K562 (cell line): ENCODE data around the gene PRMT3. TPM values are rescaled to one million over a fixed set of nuclear protein-coding genes. Genes with fewer than 3 reads are reported as not detected.

Source experiments
- ATAC-seq: fragments of 200-7000 bp; cut with Tn5 transposase; 3 replicates; pipeline ENCODE4 v1.9.1; 2020; ENCODE audit warnings: moderate library complexity
- BruUV-seq: library from RNA; stranded (reverse); fragments of 400-500 nt; replicated peaks from 2 replicates; lab custom pipeline; 2021; lab: Mats Ljungman, UMichigan
- CTCF ChIA-PET: fragments of 300-600 bp; formaldehyde crosslinking; extraction: SDS; loops from one replicate; lab custom pipeline; 2021; ENCODE audit warnings: low intra/inter-chr PET ratio; lab: Yijun Ruan, JAX
- POLR2A ChIA-PET: fragments of 300-600, 350-650 bp; sonication (Branson Sonifier 250); formaldehyde crosslinking; extraction: SDS; loops from one replicate; lab custom pipeline; 2021; ENCODE audit warnings: antibody characterized with exemption, inconsistent platforms; lab: Yijun Ruan, JAX
- DNase-seq, 4 experiments: peaks; one replicate each; pipeline versions ENCODE4 v3.0.0 to v3.0.0-alpha.2; 2011 to 2018; ENCODE audit warnings: low spot score in 3 of 4, mixed read lengths in 3 of 4; ENCODE audit errors: extremely low read depth in 1 of 4
- FAIRE-seq: peaks from 2 replicates; lab custom pipeline; 2011; peaks lifted over from hg19 to GRCh38; lab: Jason Lieb, UNC
- H2AFZ ChIP-seq: 2 replicates; pipeline ENCODE4 v1.6.0; 2011; ENCODE audit warnings: low read depth, low read length, control low read depth, inconsistent platforms
- H3K27ac ChIP-seq: fragments of 200-600 bp; 3 replicates; pipeline ENCODE4 v1.8.0; 2011; ENCODE audit warnings: low read depth, mild to moderate bottlenecking, control low read depth, inconsistent platforms, low read length, moderate library complexity, mixed read lengths; ENCODE audit errors: extremely low read depth
- H3K27me3 ChIP-seq, 2 experiments: fragments of 300-600 bp in 1 of 2; 2 replicates in 1 of 2; 3 replicates in 1 of 2; pipeline versions ENCODE4 v1.6.0 to v1.8.0; 2011; ENCODE audit warnings: inconsistent platforms in 2 of 2, low read length in 2 of 2, mild to moderate bottlenecking in 1 of 2, mixed read lengths in 1 of 2, moderate library complexity in 1 of 2; ENCODE audit not compliant: control insufficient read depth in 2 of 2, insufficient read depth in 2 of 2
- H3K36me3 ChIP-seq: fragments of 300-600 bp; 3 replicates; pipeline ENCODE4 v1.8.0; 2011; ENCODE audit warnings: mild to moderate bottlenecking, low read length, inconsistent platforms; ENCODE audit not compliant: control insufficient read depth, insufficient read depth
- H3K4me1 ChIP-seq, 2 experiments: fragments of 200-600 bp in 1 of 2; replicated peaks in 1 of 2; 2 replicates in 1 of 2; 3 replicates in 1 of 2; pipeline versions ENCODE4 v1.5.1 to v1.8.0; 2011; ENCODE audit warnings: inconsistent platforms in 2 of 2, low read length in 2 of 2, mild to moderate bottlenecking in 1 of 2, mixed read lengths in 1 of 2, moderate library complexity in 1 of 2; ENCODE audit not compliant: control insufficient read depth in 2 of 2, insufficient read depth in 2 of 2
- H3K4me2 ChIP-seq: 2 replicates; pipeline ENCODE4 v1.6.1; 2011; ENCODE audit warnings: low read length, control low read depth, inconsistent platforms, mixed read lengths; ENCODE audit not compliant: insufficient read depth
- H3K4me3 ChIP-seq: fragments of 200-600 bp; sonication (generic), shearing (Covaris generic); 2 replicates; pipeline ENCODE4 v1.5.1; 2016; ENCODE audit warnings: control low read depth, inconsistent platforms
- H3K79me2 ChIP-seq: fragments of 200-600 bp; 3 replicates; pipeline ENCODE4 v1.8.0; 2011; ENCODE audit warnings: low read length, inconsistent platforms; ENCODE audit not compliant: control insufficient read depth, insufficient read depth
- H3K9ac ChIP-seq, 2 experiments: 2 replicates each; pipeline versions ENCODE4 v1.6.0 to v1.6.1; 2011; ENCODE audit warnings: low read depth in 2 of 2, low read length in 2 of 2, control low read depth in 1 of 2, inconsistent platforms in 1 of 2, mild to moderate bottlenecking in 1 of 2, mixed read lengths in 1 of 2; ENCODE audit not compliant: insufficient read depth in 1 of 2
- H3K9me1 ChIP-seq: one replicate; pipeline ENCODE4 v1.6.0; 2011; ENCODE audit warnings: inconsistent platforms, mild to moderate bottlenecking, low read length, moderate library complexity; ENCODE audit not compliant: control insufficient read depth, insufficient read depth
- H3K9me3 ChIP-seq: replicated peaks from 2 replicates; pipeline ENCODE4 v1.5.1; 2011; ENCODE audit warnings: low read depth, low read length, inconsistent platforms; ENCODE audit not compliant: control insufficient read depth, insufficient read depth
- H4K20me1 ChIP-seq: replicated peaks from 2 replicates; pipeline ENCODE4 v1.6.1; 2011; ENCODE audit warnings: low read length, inconsistent platforms, mixed read lengths; ENCODE audit not compliant: control insufficient read depth, insufficient read depth
- CSDE1 ChIP-seq, 2 experiments: fragments of 450-650 bp; IDR thresholded peaks; 2 replicates each; pipeline ENCODE4 v1.6.1; 2016; ENCODE audit warnings: mild to moderate bottlenecking in 1 of 2
- E2F4 ChIP-seq: sonication (generic); formaldehyde crosslinking; IDR thresholded peaks from 2 replicates; pipeline ENCODE4 v1.8.0; 2022; ENCODE audit warnings: mild to moderate bottlenecking, low read depth, missing genetic modification reagents
- FIP1L1 ChIP-seq: fragments of 200-400 bp; formaldehyde crosslinking; IDR thresholded peaks from 2 replicates; pipeline ENCODE4 v1.6.1; 2018; ENCODE audit warnings: mild to moderate bottlenecking, low read depth, low read length; ENCODE audit not compliant: poor library complexity, severe bottlenecking
- FUS ChIP-seq: fragments of 200-400 bp; formaldehyde crosslinking; optimal IDR thresholded peaks from 2 replicates; pipeline ENCODE3; 2017; ENCODE audit warnings: low read depth, low read length
- PCBP2 ChIP-seq: fragments of 200-400 bp; formaldehyde crosslinking; IDR thresholded peaks from 2 replicates; pipeline ENCODE4 v1.6.1; 2018; ENCODE audit warnings: low read length, low read depth, mild to moderate bottlenecking, moderate library complexity; ENCODE audit not compliant: poor library complexity, severe bottlenecking
- RREB1 ChIP-seq: fragments of 250-450 bp; sonication (Bioruptor Pico); IDR thresholded peaks from 2 replicates; pipeline ENCODE4 v1.4.0; 2020
- TCF3 ChIP-seq: sonication (generic); formaldehyde crosslinking; IDR thresholded peaks from 2 replicates; pipeline ENCODE4 v1.4.0; 2020; ENCODE audit warnings: mild to moderate bottlenecking, missing genetic modification reagents
- THAP7 ChIP-seq: fragments of 250-450 bp; sonication (Bioruptor Pico); IDR thresholded peaks from 2 replicates; pipeline ENCODE4 v1.5.0; 2021
- U2AF2 ChIP-seq: fragments of 200-400 bp; formaldehyde crosslinking; optimal IDR thresholded peaks from 2 replicates; pipeline ENCODE3; 2017; ENCODE audit warnings: low read depth, mild to moderate bottlenecking, low read length
- ZNF561 ChIP-seq: fragments of 450-650 bp; formaldehyde crosslinking; conservative IDR thresholded peaks from 2 replicates; pipeline ENCODE4 v1.4.0; 2020; ENCODE audit warnings: mild to moderate bottlenecking, moderate library complexity
- WGBS: fragments of 100-300 bp; shearing (Covaris generic); methylation state at CpG from one replicate; pipeline ENCODE4 v1.1.6; 2016; ENCODE audit warnings: low coverage, mixed read lengths; ENCODE audit not compliant: insufficient coverage; ENCODE audit errors: missing lambda C conversion rate; 5-methylcytosine and 5-hydroxymethylcytosine counted together
- in situ Hi-C: fragments of 300-500 bp; cut with MboI; formaldehyde crosslinking; loops from 4 replicates; pipeline ENCODE4 v1.15.0; 2018; ENCODE audit warnings: inconsistent platforms, mixed read lengths
- intact Hi-C: fragments of 100-400 bp; cut with micrococcal nuclease; formaldehyde crosslinking; loops from 2 replicates; pipeline ENCODE4 v1.14.2; 2022
- polyA plus RNA-seq, 8 experiments: library from polyadenylated mRNA; depleted of rRNA in 4 of 8; stranded (reverse) in 5 of 8; unstranded in 3 of 8; fragments of >200 nt; fragmentation: Nextera tagmentation in 2 of 8; fragmentation: Illumina TruSeq in 1 of 8; extraction: Ambion mirVana in 2 of 8; extraction: Trizol in 1 of 8; gene quantifications; 2 replicates each; pipeline versions ENCODE4 v1.2.1 to v1.2.3, GENCODE V29; 2011 to 2014; ENCODE audit warnings: inconsistent platforms in 1 of 8, missing spikeins in 1 of 8
- total RNA-seq, 7 experiments: library from RNA; depleted of rRNA in 6 of 7; stranded (reverse); fragments of >200 nt in 6 of 7; fragmentation: Illumina TruSeq in 2 of 7; extraction: Trizol in 2 of 7; gene quantifications; 2 replicates each; pipeline versions ENCODE4 v1.2.1 to v1.2.3, GENCODE V29; 2011 to 2021; ENCODE audit warnings: low replicate concordance in 1 of 7

The PRMT3 gene
- total and polyA plus RNA-seq, 9 of the 15 experiments (the other 6 are each of a cell fraction or from before 2014, with no cell fraction given): 24.0 to 62.1 (median 44.7) TPM

- FAIRE-seq (no peak), ATAC-seq (no peak), DNase-seq (no peak)
- Histone ChIP-seq H3K9ac (no peak overlapping the region), H4K20me1 (no peaks in the 10 kb centered on the region; the same call in 1 of the 2 replicates), H3K4me1 (no peaks in the 10 kb centered on the region; a peak in 1 of 5 replicates), H2AFZ (no peak overlapping the region), H3K4me3 (no peak overlapping the region), H3K9me1 (no peaks in the 10 kb centered on the region), H3K27ac (no peak overlapping the region), H3K79me2 (no peaks in the 10 kb centered on the region), H3K36me3 (no peaks in the 10 kb centered on the region), H3K9me3 (no peaks in the 10 kb centered on the region), H3K4me2 (no peak overlapping the region), H3K27me3 (peaks cover 3 to 8% of the 10 kb centered on the region in 2 experiments; a peak in 3 of 5 replicates)
- ChIA-PET POLR2A (no interaction called here), CTCF (no interaction called here)
- in situ Hi-C loops: no loop called here
- no TSS peak for BruUV-seq
- 2% methylated on average over 8 of the region's 8 CpGs for WGBS
- intact Hi-C loops: no loop called here
- no peak for TF ChIP-seq FIP1L1
- no peak for TF ChIP-seq U2AF2
- TF ChIP-seq TCF3: no peak
- TF ChIP-seq RREB1 (CRISPR knock-in tag): no peak
- no peak for TF ChIP-seq CSDE1 (IDR thresholded peaks at IDR 0.05)
- no peak for TF ChIP-seq PCBP2
- TF ChIP-seq FUS: no peak
- no peak for TF ChIP-seq E2F4
- no peak for TF ChIP-seq THAP7 (CRISPR knock-in tag)
- no peak for TF ChIP-seq ZNF561 (CRISPR knock-in tag)
Observed at GRCh38 chr11:20544603-20545237, 157.2 kb downstream of the PRMT3 start.
